GM21526 (cell line): ENCODE measurements around the gene VAC14.
"Not testable (repeated sequence)": the region's sequence is repeated elsewhere in the genome, so short reads cannot be mapped to it uniquely, and the experiment has no call there.

Experiments used
- ATAC-seq: cut with Tn5 transposase; IDR thresholded peaks from one replicate; pipeline ENCODE4 v1.9.1; 2021; ENCODE audit warnings: moderate library complexity; ENCODE audit not compliant: unreplicated experiment, low FRiP score

Gene VAC14

GRCh38 chr16:70800781-70801480, at the start of gene VAC14:
Gene VAC14 (minus strand): TSS chr16:70801158. CDS start chr16:70800900, 258 bp downstream.
- ATAC-seq: peak; percentile 92

GRCh38 chr16:70823498-70824118, 22.6 kb upstream of the VAC14 start:
- ATAC-seq: not testable (repeated sequence)

- ATAC-seq: not testable (repeated sequence)
Measured at GRCh38 chr16:70822734-70823133, 21.8 kb upstream of the VAC14 start.

GRCh38 chr16:70818088-70818487, 17.1 kb upstream of the VAC14 start:
- not testable (repeated sequence) for ATAC-seq

- ATAC-seq: no peak
Measured at GRCh38 chr16:70809392-70810060, 8.6 kb upstream of the VAC14 start.

- no peak for ATAC-seq
Measured at GRCh38 chr16:70808371-70808770, 7.4 kb upstream of the VAC14 start.

- ATAC-seq: no peak
Measured at GRCh38 chr16:70805787-70806186, 4.8 kb upstream of the VAC14 start.

GRCh38 chr16:70805380-70805779, 4.4 kb upstream of the VAC14 start:
- ATAC-seq: no peak

GRCh38 chr16:70804734-70805169, 3.8 kb upstream of the VAC14 start:
- no peak for ATAC-seq

- no peak for ATAC-seq
Measured at GRCh38 chr16:70804153-70804733, 3.3 kb upstream of the VAC14 start.

GRCh38 chr16:70803319-70803718, 2.4 kb upstream of the VAC14 start:
- ATAC-seq: no peak

GRCh38 chr16:70801611-70802010, 653 bp upstream of the VAC14 start:
- no peak for ATAC-seq

- ATAC-seq: no peak
Measured at GRCh38 chr16:70800311-70800710, 647 bp downstream of the VAC14 start.

GRCh38 chr16:70796301-70796700, 4.7 kb downstream of the VAC14 start:
- no peak for ATAC-seq

GRCh38 chr16:70795296-70795912, 5.6 kb downstream of the VAC14 start:
- no peak for ATAC-seq

GRCh38 chr16:70793851-70794502, 7.0 kb downstream of the VAC14 start:
- peak; percentile 45 for ATAC-seq

- ATAC-seq: no peak
Measured at GRCh38 chr16:70790815-70791214, 10.1 kb downstream of the VAC14 start.

- ATAC-seq: no peak
Measured at GRCh38 chr16:70789595-70790447, 11.1 kb downstream of the VAC14 start.
